K562 (cell line): ENCODE data around the gene HIPK2. TPM values are rescaled to one million over a fixed set of nuclear protein-coding genes. Genes with fewer than 3 reads are reported as not detected.

ENCODE experiments used
- ARID3B ChIP-seq: fragments of 250-450 bp; sonication (Bioruptor Pico); IDR thresholded peaks from 2 replicates; pipeline ENCODE4 v1.4.0; 2020; ENCODE audit warnings: borderline replicate concordance
- BRCA1 ChIP-seq, 2 experiments: fragments of 450-650 bp in 1 of 2; sonication (generic) in 1 of 2; formaldehyde crosslinking in 1 of 2; IDR thresholded peaks; 2 replicates each; pipeline versions ENCODE4 v1.5.0 to v1.6.1; 2017 to 2020; ENCODE audit warnings: mild to moderate bottlenecking in 1 of 2, missing genetic modification reagents in 1 of 2
- DEAF1 ChIP-seq: fragments of 450-650 bp; formaldehyde crosslinking; IDR thresholded peaks from 2 replicates; pipeline ENCODE4 v1.4.0; 2020; ENCODE audit warnings: mild to moderate bottlenecking, moderate library complexity
- EZH2 ChIP-seq: IDR thresholded peaks from 2 replicates; pipeline ENCODE4 v1.6.1; 2012; ENCODE audit warnings: low read depth, mild to moderate bottlenecking, inconsistent platforms, low read length, borderline replicate concordance
- HNRNPH1 ChIP-seq: fragments of 200-400 bp; formaldehyde crosslinking; optimal IDR thresholded peaks from 2 replicates; pipeline ENCODE3; 2017; ENCODE audit warnings: low read depth, mild to moderate bottlenecking, low read length, moderate library complexity
- IRF2 ChIP-seq: sonication (generic); formaldehyde crosslinking; IDR thresholded peaks from 2 replicates; pipeline ENCODE4 v1.8.1; 2022; ENCODE audit warnings: mild to moderate bottlenecking, missing genetic modification reagents
- KLF16 ChIP-seq: IDR thresholded peaks from 2 replicates; pipeline ENCODE4 v1.6.1; 2016; ENCODE audit warnings: antibody characterized with exemption
- MNT ChIP-seq, 2 experiments: fragments of 450-650 bp; conservative IDR thresholded peaks; 2 replicates each; pipeline ENCODE4 v1.6.1; 2017; ENCODE audit warnings: mild to moderate bottlenecking in 2 of 2, moderate library complexity in 2 of 2
- NR4A1 ChIP-seq, 2 experiments: fragments of 250-450 bp in 1 of 2; fragments of 450-650 bp in 1 of 2; sonication (Bioruptor Pico) in 1 of 2; IDR thresholded peaks; 2 replicates each; pipeline versions ENCODE4 v1.4.0 to v1.6.1; 2016 to 2020; ENCODE audit warnings: mild to moderate bottlenecking in 2 of 2, missing compliant biosample characterization in 1 of 2, missing genetic modification characterization in 1 of 2, moderate library complexity in 1 of 2
- POLR2G ChIP-seq: fragments of 200-400 bp; formaldehyde crosslinking; IDR thresholded peaks from 2 replicates; pipeline ENCODE4 v1.6.1; 2017; ENCODE audit warnings: low read depth, mild to moderate bottlenecking, antibody characterized with exemption, low read length, moderate library complexity
- RBM39 ChIP-seq: fragments of 200-400 bp; formaldehyde crosslinking; optimal IDR thresholded peaks from 2 replicates; pipeline ENCODE3; 2018; ENCODE audit warnings: low read depth, low read length
- RFX7 ChIP-seq: fragments of 250-450 bp; sonication (Bioruptor Pico); IDR thresholded peaks from 2 replicates; pipeline ENCODE4 v1.5.1; 2021; ENCODE audit warnings: mild to moderate bottlenecking
- SRSF3 ChIP-seq: fragments of 200-400 bp; formaldehyde crosslinking; IDR thresholded peaks from 2 replicates; pipeline ENCODE4 v1.6.1; 2016; ENCODE audit warnings: mild to moderate bottlenecking, low read length, moderate library complexity; ENCODE audit not compliant: insufficient read depth
- SRSF9 ChIP-seq: fragments of 200-400 bp; formaldehyde crosslinking; IDR thresholded peaks from 2 replicates; pipeline ENCODE4 v1.6.1; 2017; ENCODE audit warnings: low read depth, low read length, borderline replicate concordance
- XRCC5 ChIP-seq: fragments of 200-400 bp; formaldehyde crosslinking; IDR thresholded peaks from 2 replicates; pipeline ENCODE4 v1.6.1; 2017; ENCODE audit warnings: low read depth, mild to moderate bottlenecking, low read length
- ZBED1 ChIP-seq: IDR thresholded peaks from 2 replicates; pipeline ENCODE4 v1.6.1; 2014
- ZBTB12 ChIP-seq: fragments of 250-450 bp; sonication (Bioruptor Pico); IDR thresholded peaks from 2 replicates; pipeline ENCODE4 v1.4.0; 2020
- ZBTB17 ChIP-seq: fragments of 450-650 bp; formaldehyde crosslinking; IDR thresholded peaks from 2 replicates; pipeline ENCODE4 v1.4.0; 2020; ENCODE audit warnings: mild to moderate bottlenecking
- ZNF140 ChIP-seq: fragments of 250-450 bp; sonication (Bioruptor Pico); IDR thresholded peaks from 2 replicates; pipeline ENCODE4 v1.8.0; 2021; ENCODE audit warnings: moderate library complexity, mild to moderate bottlenecking, inconsistent platforms
- ZNF316 ChIP-seq: fragments of 450-650 bp; IDR thresholded peaks from 2 replicates; pipeline ENCODE4 v1.6.1; 2016
- ZNF408 ChIP-seq: fragments of 250-450 bp; sonication (Bioruptor Pico); IDR thresholded peaks from 2 replicates; pipeline ENCODE4 v1.4.0; 2020; ENCODE audit warnings: low read depth, mild to moderate bottlenecking, moderate library complexity
- ZNF507 ChIP-seq: conservative IDR thresholded peaks from 2 replicates; pipeline ENCODE4 v1.6.1; 2017; ENCODE audit warnings: missing genetic modification characterization, missing compliant biosample characterization
- ZNF583 ChIP-seq: fragments of 250-450 bp; sonication (Bioruptor Pico); IDR thresholded peaks from 2 replicates; pipeline ENCODE4 v1.4.0; 2020
- ZNF766 ChIP-seq: fragments of 200-800 bp; sonication (Bioruptor generic); conservative IDR thresholded peaks from 2 replicates; pipeline ENCODE4 v1.6.1; 2016; ENCODE audit warnings: missing genetic modification characterization, missing compliant biosample characterization
- polyA plus RNA-seq, 8 experiments: library from polyadenylated mRNA; depleted of rRNA in 4 of 8; stranded (reverse) in 5 of 8; unstranded in 3 of 8; fragments of >200 nt; fragmentation: Nextera tagmentation in 2 of 8; fragmentation: Illumina TruSeq in 1 of 8; extraction: Ambion mirVana in 2 of 8; extraction: Trizol in 1 of 8; gene quantifications; 2 replicates each; pipeline versions ENCODE4 v1.2.1 to v1.2.3, GENCODE V29; 2011 to 2014; ENCODE audit warnings: inconsistent platforms in 1 of 8, missing spikeins in 1 of 8
- total RNA-seq, 7 experiments: library from RNA; depleted of rRNA in 6 of 7; stranded (reverse); fragments of >200 nt in 6 of 7; fragmentation: Illumina TruSeq in 2 of 7; extraction: Trizol in 2 of 7; gene quantifications; 2 replicates each; pipeline versions ENCODE4 v1.2.1 to v1.2.3, GENCODE V29; 2011 to 2021; ENCODE audit warnings: low replicate concordance in 1 of 7

HIPK2 gene
- total and polyA plus RNA-seq, 9 of the 15 experiments (the other 6 are each of a cell fraction or from before 2014, with no cell fraction given), result 0.69 to 19.8 (median 5.1) TPM

GRCh38 chr7:139620676-139621344 is 157.0 kb downstream of the HIPK2 start (continued):
- TF ChIP-seq HNRNPH1 (no peak), ZBED1 (no peak), SRSF3 (no peak), IRF2 (CRISPR knock-in tag) (no peak), KLF16 (peak; percentile 16; the same call in 1 of the 2 replicates), MNT (conservative IDR thresholded peaks at IDR 0.05) (no peak), SRSF9 (no peak), DEAF1 (CRISPR knock-in tag) (peak; percentile 76), EZH2 (no peak), ZNF140 (CRISPR knock-in tag) (no peak), ZNF408 (CRISPR knock-in tag) (no peak), ZNF766 (CRISPR knock-in tag) (no peak), RBM39 (no peak), NR4A1 (CRISPR knock-in tag; IDR thresholded peaks at IDR 0.05) (no peak), NR4A1 (tag; IDR thresholded peaks at IDR 0.05) (no peak), ZNF316 (no peak), ZNF507 (tag) (no peak), XRCC5 (no peak), BRCA1 (IDR thresholded peaks at IDR 0.05) (no peak), BRCA1 (CRISPR knock-in tag; IDR thresholded peaks at IDR 0.05) (no peak), POLR2G (no peak), ARID3B (CRISPR knock-in tag) (no peak), ZBTB17 (CRISPR knock-in tag) (no peak), ZNF583 (CRISPR knock-in tag) (no peak), ZBTB12 (CRISPR knock-in tag) (no peak), RFX7 (no peak)
